NCI-H2227 (cell line): Measurements from ENCODE around the gene CDKN1A.

Experiments used
- DNase-seq: peaks from one replicate; lab custom pipeline; 2025; ENCODE audit not compliant: unreplicated experiment; lab: John Stamatoyannopoulos, UW

The CDKN1A gene

GRCh38 chr6:36677059-36677749, 1.3 kb upstream of the CDKN1A start:
- no peak for DNase-seq

GRCh38 chr6:36677753-36678487, 594 bp upstream of the CDKN1A start:
- DNase-seq, result no peak

- no peak for DNase-seq
Measured at GRCh38 chr6:36679043-36679833, 724 bp downstream of the CDKN1A start.

- DNase-seq, result no peak
Measured at GRCh38 chr6:36682328-36683144, 4.0 kb downstream of the CDKN1A start.

GRCh38 chr6:36683145-36683655, 4.7 kb downstream of the CDKN1A start:
- DNase-seq, result no peak

- DNase-seq, result no peak
Measured at GRCh38 chr6:36683656-36684446, 5.3 kb downstream of the CDKN1A start.

GRCh38 chr6:36684447-36684812, 5.9 kb downstream of the CDKN1A start:
- no peak for DNase-seq

- no peak for DNase-seq
Measured at GRCh38 chr6:36685166-36685924, 6.8 kb downstream of the CDKN1A start.

GRCh38 chr6:36685926-36686667, 7.6 kb downstream of the CDKN1A start:
- DNase-seq, result no peak

- DNase-seq, result no peak
Measured at GRCh38 chr6:36686668-36687513, 8.4 kb downstream of the CDKN1A start.

- no peak for DNase-seq
Measured at GRCh38 chr6:36688063-36688738, 9.7 kb downstream of the CDKN1A start.

- DNase-seq, result no peak
Measured at GRCh38 chr6:36688739-36689075, 10.2 kb downstream of the CDKN1A start.

- no peak for DNase-seq
Measured at GRCh38 chr6:36691011-36691410, 12.5 kb downstream of the CDKN1A start.

- no peak for DNase-seq
Measured at GRCh38 chr6:36691612-36692011, 13.1 kb downstream of the CDKN1A start.

- DNase-seq, result no peak
Measured at GRCh38 chr6:36692220-36692619, 13.7 kb downstream of the CDKN1A start.

- no peak for DNase-seq
Measured at GRCh38 chr6:36692861-36693702, 14.6 kb downstream of the CDKN1A start.
